Hematopoietic multipotent progenitor cell treated with erythropoietin and hydrocortisone succinate and interleukin-3 and kit ligand, for 6 days (in vitro differentiated cells): Measurements from ENCODE around the gene RPL36.
A peak's percentile ranks its signal among the peaks of the same experiment; 100 is the strongest.

Source experiments
- DNase-seq: peaks from one replicate; pipeline ENCODE4 v3.0.0-alpha.2; 2015

The RPL36 gene

DNA sequence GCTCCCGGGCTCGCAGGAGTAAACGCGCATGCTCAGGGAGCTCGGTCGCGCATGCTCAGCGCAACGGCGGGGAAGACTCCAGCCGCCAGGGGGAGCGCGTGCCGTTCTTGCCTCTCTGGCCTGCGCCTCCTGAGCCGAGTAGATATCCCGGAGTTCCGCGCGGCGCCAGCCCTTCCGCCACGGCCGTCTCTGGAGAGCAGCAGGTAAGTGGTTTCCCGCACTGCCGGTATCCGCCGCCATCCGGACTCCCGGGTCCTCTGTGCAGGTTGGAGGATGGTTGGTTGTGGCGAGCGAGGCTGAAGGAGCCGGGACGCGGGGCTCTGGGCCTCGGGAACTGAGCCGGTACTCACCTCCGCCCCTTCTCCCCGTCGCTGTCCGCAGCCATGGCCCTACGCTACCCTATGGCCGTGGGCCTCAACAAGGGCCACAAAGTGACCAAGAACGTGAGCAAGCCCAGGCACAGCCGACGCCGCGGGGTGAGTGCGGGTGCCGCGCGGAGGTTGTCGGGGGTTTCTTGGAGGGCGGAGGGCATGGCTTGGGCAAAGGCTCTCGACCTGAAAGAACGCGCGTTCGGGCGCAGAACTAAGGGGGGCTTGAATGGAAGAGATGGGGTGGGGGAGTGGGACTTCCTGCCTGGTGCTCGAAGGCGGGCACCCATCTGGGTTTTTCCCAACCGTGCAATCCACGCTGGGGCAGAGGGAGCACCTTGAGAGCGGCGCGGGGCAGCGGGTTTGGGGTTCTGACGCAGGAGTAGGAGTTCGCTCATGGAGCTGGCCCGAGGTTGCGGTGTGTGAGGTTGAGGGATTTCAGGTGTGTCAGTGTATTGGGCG is at the start of gene RPL36:
RPL36 (plus strand) TSS at position 171 of the 830 bp plus-strand sequence; CDS start at position 384, 213 bp downstream.
- peak; percentile 98 for DNase-seq

DNA sequence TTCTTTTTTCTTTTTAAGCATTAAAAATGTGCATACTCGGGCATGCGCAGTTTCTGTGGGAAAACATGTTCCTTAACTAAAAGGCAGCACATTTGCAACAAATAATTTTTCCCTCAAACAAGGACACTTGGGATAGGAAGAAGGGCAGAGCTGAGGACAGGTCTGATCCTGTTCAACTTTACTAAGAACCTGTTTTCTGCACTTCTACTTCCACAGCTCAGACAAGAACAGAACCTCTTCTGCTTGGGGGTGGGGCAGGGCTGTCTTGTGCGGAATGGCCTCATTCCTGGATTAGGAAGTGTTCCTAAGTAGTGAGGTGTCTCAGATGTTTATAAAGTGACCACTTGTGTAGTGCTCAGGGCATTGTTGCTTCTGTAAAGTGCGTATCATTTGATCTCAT is 48.9 kb upstream of the RPL36 start:
- no peak for DNase-seq

DNA sequence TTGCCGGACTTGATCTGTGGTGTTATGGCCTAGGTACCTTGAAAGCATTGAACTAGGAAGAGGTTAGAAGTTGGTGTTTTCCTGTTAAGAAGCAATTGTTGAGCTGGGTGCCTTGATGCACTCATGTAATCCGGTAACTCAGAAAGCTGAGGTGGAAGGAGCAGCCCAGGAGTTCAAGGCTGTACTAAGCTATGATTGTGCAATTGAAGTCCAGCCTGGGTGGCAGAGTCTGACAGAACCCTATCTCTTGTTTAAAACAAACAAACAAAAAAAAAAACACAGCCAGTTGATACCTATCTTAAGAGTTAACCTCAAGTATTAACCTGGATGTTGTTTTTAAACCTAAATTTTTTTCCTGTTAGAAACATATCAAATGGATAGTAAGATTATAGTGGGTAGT is 47.9 kb upstream of the RPL36 start:
- DNase-seq = no peak

DNA sequence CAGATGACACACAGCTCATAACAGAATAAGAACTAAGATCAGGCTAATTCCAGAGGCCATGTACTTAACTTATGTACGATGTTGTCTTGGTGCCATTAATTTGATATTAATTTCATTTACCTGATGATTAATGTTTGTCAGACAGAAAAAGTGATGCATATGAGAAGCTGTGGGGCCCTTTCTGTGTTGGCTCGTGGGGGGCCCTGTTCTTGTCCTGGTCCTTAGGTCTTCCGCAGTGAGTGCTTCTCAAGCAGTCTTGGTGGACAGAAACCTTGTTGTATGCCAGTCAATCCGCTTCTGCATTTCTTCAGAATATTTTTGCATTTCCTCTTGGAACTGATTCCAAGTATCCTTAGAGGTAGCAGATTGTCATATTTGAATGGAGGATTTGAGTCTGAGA is 47.0 kb upstream of the RPL36 start:
- DNase-seq = no peak

DNA sequence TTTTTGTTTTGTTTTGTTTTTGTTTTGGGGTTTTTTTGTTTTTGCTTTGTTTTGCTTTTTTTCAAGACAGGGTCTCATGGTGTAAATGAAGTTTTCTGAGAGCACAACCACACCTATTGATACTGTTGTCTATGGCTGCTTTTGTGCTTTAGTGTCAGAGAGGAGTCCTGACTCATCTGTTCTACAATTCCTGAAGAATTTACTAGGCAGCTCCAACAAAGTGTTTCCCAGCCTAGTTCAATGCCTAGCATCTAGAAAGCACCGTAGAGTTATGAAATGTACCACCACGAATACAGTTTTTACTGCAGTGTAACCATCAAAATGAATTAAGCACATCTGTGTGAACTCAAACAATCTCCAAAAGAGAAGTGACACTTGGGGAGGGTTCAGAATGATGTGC is 46.1 kb upstream of the RPL36 start:
- DNase-seq = no peak

DNA sequence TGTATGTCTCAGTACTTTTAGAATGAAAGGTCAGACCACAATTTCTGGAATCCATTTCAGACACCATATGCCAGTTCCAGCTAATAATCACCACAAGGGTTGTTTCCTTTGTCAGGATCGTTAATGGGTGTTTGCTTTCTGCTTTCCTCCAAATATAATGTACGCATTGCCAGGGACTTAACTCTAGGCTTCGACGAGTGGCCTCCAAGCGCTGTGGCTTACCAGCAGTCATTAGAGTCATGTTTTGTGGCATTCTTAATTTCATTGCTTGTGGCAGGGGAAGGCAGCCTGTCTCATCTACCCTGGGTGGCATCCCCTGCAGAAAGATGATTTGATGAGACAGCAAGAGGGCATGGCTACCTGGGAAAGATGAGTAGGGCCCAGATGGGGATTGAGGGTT is 44.7 kb upstream of the RPL36 start:
- DNase-seq = no peak

DNA sequence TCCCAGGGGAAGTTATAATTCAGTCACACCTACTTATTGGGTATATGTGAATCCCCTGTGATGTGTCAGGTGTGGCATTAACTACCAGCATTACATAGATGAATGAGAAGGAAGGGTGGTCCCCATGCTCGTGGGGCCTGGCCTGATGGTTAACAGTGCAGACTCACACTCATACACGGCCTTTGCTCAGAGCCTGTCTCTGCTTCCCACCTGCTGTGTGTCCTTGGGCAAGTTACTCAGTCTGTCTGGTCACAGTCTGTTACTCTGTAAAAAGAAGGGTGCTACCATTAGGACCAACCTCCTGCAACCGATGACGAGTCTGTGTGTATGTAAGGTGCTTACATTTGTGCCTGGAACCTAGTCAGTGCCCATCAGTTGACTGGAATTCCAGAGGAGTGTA is 43.4 kb upstream of the RPL36 start:
- DNase-seq = no peak

DNA sequence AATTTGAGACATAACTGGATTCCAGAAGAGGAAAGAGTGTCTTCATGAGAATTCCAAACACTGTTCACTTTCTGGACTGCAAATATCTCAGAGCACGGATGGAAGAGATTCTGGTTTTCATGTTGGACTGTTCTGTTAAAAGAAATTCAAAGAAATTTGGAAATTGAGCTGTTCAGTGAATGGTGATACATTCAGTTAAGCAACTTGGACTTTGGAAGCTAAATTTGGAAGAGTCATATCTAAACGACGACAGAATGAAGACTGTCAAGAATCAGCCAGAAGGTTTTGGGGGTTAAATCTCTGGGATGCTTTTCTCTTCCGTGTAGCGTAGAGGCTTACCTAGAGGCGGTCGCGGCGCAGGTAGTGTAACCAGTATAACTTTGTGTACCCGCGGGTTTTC is 41.6 kb upstream of the RPL36 start:
- DNase-seq = no peak

DNA sequence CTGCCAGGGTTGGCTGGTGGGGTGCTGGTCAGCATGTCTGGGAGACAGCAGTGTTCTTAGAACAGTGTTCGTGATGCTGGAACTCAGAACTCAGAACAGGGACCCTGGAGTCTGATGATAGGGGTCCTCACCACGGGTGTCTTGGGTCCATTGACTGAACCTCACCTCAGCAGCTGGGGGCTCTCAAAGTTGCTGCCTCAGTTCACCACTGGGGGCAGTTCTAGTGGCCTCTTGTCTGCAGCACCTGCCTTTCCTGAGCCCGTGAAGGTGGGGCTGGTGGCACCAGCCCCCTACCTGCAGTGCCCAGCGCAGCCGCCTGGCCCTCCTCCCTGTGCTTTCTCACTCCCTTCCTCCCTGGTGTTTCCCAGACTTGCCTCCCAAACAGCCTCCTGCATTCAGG is 38.7 kb upstream of the RPL36 start:
- DNase-seq = no peak

DNA sequence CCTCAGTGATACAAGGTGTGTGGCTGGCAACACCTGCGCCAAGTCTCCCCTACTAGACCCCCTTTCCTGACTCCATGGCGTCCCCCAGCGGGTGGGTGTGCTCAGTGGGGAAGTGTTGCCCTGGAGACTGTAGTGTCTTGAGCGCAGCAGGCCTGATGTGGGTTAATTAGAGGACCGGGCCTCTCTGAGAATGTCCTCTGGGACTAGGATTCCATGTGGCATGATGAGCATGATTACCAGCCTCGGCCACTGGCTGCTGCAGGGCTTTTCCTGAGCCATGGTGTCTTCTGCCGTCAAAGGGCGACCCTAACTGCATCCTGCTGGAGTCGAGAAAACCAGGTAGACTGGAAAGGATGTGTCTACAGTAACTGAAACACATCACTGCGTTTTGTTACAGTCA is 37.8 kb upstream of the RPL36 start:
- DNase-seq = no peak

DNA sequence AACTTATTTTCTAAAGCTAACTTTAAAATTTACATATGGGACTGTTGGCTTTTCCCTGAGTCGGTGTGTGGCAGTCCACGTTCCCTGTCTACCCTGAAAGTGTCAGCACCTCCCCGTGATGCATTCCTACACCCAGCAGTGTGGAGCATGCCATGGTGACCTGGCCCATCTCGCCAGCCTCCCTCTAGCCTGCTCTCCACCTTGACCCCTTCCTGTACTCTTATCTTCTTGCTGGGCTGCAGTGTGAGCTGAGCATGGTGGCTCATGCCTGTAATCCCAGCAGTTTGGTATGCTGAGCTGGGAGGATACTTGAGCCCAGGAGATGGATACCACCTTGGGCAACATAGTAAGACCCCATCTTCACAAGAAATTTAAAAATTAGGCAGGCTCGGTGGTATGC is 35.2 kb upstream of the RPL36 start:
- no peak for DNase-seq

DNA sequence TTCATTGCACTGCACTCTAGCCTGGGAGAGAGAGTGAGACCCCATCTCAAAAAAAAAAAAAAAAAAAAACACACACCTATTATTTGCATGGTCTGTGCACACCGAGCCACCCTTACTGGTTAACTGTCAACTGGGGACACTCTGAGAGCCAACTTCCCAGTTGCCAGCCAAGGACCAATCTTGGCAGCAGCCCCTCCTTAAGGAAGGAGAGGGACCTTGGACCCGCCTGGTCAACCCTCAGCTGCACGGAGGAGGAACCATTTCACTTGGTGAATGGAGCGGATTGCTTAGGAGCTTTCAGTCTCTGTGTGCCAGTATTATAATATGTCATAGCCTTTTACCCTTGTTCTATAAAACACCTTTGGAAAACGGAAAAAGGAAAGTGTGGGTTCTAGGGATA is 34.7 kb upstream of the RPL36 start:
- DNase-seq = no peak

DNA sequence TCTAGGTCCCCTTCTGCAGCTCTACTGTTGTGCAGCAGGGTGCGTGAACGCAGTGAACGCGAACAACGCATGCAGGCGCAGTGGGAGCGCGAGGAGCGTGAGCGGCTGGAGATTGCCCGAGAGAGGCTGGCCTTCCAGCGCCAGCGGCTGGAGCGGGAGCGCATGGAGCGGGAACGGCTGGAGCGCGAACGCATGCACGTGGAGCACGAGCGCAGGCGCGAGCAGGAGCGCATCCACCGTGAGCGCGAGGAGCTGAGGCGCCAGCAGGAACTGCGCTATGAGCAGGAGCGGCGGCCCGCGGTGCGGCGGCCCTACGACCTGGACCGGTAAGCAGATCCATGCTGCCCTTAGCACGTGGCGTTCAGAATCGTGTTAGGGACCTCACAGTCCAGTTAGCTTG is 28.6 kb upstream of the RPL36 start:
- DNase-seq = no peak

DNA sequence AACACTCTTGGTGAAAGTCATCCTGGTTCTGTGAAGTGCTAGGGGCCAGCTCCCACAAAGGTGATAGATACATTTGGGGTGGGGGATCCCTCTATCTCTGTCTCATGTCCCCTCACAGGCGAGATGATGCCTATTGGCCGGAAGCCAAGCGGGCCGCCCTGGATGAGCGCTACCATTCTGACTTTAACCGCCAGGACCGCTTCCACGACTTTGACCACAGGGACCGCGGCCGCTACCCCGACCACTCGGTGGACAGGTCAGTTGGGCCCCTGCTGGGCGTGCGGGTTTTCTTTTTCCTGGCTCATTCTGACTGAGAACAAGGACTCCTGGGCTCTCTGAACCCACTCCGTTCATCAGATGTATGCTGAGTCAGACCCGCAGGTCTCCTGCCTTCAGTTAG is 26.2 kb upstream of the RPL36 start:
- DNase-seq = no peak

DNA sequence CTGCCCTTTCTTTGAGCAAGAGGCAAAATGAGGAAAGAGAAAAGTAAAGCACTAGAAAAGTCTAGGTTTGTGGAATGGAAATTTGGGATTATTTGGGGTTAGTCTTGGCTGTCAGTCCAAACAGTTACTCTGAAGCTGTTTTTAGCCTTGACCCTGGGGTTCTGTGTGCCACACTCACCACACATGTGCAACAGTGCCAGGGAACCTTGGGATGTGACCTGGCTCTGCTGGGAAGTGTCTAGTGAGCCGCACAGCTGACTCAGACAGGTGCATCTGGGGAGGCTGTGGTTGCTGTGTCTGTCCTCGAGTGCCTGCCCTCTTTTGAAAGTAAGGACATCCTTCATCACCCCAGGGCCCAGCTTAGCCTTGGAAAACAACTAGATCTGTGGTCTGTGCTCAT is 25.6 kb upstream of the RPL36 start:
- no peak for DNase-seq

DNA sequence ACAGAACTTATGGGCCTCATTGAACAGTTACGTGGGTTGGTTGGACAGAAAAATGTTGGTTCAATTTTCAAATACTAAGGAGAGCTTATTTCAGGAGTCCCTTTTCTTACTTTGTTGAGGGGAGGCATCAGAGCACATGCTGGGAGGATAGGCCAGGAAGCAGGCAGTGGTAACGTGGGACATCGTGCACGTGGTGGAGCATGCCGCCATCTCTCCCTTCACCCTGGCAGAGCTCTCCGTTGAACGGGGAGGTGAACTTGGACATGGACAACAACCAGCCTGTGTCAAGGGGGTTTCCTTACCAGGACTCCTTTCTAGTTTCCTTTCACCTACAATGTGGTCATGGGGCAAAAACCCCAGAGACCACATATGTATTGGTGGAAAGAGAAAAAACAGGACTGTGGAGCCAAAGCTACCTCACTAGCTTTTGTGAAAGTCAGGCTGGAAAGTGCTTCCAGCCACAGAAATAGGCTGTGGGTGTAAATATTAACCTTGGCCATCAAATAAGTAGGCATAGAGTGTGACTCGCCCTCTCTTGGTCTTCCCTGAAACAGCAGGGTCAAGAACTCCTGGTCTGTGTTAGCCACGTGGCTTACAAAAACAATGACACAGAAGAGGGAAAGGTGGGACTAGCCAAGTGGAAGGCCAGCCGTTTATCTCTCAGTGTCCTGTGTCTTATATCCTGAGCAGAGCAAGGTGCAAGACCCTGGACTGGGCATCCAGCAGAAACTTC is 24.1 kb upstream of the RPL36 start:
- DNase-seq = no peak

DNA sequence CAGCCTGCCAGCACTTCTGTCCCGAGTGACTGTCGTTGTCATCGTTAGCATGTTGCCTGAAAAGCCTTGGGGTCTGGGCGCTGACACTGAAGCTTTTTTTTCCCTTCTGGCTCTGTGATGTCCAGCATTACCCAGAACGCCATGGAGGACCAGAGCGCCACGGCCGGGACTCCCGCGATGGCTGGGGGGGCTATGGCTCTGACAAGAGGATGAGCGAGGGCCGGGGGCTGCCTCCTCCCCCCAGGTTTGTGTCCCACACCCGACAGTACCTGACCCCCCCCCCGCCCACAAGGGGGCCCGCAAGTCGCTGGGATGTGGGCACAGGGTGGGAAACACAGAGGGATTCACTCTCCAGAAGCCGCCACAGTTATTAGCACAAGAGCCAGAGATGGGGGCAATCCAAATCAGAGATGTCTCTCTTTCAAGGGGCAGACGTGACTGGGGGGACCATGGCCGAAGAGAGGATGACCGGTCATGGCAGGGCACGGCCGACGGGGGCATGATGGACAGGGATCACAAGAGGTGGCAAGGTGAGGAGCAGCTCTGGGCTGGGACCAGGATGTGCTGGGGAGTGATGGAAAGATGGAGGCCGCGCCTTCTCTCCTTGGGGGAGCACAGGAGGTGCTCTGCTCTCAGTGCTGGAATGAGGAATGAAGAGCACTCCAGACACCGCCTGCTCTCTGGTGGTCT is 23.0 kb upstream of the RPL36 start:
- DNase-seq = no peak

DNA sequence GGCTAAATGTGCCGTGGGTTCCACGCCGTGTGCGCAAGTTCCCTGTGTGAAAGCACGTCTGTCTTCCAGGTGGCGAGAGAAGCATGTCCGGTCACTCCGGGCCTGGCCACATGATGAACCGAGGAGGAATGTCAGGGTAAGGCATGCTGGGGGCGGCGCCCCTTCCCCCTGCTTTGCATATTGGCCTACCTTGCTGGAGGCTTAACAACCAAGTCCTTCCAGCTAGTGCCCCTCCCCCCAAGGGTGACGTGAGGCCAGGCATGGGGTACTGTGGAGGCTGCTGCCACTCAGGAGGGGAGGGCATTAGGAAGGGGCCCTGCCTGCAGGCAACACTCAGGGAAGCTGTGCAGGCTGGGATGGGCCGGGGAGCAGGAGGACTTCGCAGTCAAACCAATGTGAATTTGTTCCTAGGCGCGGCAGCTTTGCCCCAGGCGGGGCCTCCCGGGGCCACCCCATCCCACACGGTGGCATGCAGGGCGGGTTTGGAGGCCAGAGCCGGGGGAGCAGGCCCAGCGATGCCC is 22.3 kb upstream of the RPL36 start:
- DNase-seq = no peak

DNA sequence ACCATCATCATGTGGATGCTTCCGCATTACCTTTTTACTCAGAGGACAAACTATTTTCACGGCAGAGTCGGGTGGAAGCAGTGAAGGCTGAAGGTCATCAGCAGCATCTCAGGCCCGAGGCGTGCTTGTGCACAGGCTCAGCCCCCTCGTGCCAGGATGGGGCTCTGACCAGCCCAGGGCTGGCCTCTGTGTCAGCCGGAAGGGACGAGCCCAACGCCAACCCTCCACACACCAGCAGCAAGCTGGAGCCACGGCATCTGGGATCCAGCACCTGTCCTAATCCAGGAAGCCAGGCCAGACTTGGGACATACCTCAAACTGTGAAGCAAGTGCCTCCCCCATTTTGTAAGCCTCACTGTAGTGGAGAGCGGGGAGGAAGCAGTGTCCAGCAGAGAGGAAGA is 20.9 kb upstream of the RPL36 start:
- no peak for DNase-seq

DNA sequence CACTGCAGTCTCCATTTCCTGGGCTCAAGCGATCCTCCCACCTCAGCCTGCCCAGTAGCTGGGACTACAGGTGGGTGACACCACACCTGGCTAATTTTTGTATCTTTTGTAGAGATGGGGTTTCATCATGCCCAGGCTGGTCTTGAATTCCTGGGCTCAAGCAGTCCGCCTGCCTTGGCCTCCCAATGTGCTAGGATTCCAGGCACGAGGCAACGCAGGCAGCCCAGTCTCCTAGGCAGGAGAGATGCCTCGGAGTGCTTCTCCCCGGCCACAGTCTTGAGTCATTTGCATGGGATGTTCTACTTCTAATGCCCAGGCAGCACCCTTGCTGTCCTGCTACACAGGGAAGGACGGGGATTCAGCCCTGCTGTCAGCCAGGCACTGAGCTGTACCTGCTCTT is 18.5 kb upstream of the RPL36 start:
- no peak for DNase-seq

DNA sequence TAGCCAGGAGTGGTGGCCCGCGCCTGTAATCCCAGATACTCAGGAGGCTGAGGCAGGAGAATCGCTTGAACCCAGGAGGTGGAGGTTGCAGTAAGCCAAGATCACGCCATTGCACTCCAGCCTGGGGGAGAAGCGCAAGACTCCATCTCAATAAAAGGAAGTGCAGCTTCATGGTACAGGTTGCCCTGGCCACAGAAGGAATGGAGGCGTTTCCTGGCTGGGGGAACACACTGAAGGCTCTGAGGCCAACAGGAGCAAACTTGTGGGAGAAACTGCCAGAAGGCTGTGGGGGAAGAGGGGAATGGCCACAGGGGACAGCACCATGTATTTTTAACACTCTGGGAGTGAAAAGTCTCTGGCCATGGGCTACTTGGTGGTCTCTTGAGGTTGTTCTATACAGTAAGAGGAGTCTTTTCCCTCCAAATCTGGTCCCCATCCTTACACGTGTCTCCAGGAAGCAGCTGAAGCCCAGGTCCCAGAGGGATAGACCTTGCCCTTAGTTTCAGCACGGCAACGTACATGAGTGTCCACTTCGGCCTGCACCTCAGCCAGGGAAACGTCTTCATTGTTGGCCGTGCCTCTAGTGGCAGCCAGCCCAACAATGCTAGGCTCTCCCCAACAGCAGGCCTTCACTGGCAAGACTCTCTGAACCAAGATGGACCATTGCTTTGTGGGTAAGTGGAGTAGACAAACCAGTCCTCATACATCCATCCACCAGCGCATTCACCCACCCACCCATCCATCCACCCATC is 17.2 kb upstream of the RPL36 start:
- no peak for DNase-seq

DNA sequence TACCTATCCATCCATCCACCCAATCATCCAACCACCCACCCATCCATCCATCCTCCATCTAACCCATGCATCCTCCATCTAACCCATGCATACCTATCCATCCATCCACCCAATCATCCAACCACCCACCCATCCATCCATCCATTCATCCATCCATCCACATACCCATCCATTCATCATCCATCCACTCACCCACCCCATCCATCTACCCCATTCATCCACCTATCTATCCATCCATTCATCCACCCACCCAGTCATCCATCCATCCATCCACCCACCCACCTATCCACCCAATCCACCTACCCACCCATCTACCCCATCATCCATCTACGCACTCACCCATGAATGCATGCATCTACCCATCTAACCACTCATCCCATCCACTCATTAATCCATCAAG is 16.3 kb upstream of the RPL36 start:
- no peak for DNase-seq

DNA sequence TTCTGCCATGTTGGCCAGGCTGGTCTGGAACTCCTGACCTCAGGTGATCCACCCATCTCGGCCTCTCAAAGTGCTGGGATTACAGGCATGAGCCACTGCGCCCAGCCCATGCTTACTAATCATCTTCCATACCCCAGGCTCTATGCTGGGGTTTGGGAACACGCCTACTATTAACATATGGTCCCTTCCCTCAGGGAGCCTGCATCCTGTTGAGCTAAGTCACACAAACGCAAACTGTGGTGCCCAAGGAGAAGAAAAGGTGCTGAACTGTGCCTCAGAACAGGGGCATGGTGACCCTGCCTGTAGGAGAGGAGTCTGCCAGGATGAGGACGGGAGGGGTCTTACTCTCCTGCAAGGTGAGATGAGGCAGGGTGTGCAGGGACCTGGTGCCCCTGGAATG is 15.4 kb upstream of the RPL36 start:
- DNase-seq = no peak
